ENCODE measurements around the gene CENPO.

GRCh38 chr2:24839729-24840128, 46.5 kb downstream of the CENPO start:
- TF ChIP-seq CTCF (IDR thresholded peaks at IDR 0.05) (no peak), POLR2AphosphoS5 (IDR thresholded peaks at IDR 0.05) (no peak)

All from transverse colon (tissue), 4 donors.